ENCODE measurements around the gene HOXA6. TPM values are rescaled to one million over a fixed set of nuclear protein-coding genes. Genes with fewer than 3 reads are reported as not detected.

Gene HOXA6
- total RNA-seq = not detected in 2 replicates

DNA sequence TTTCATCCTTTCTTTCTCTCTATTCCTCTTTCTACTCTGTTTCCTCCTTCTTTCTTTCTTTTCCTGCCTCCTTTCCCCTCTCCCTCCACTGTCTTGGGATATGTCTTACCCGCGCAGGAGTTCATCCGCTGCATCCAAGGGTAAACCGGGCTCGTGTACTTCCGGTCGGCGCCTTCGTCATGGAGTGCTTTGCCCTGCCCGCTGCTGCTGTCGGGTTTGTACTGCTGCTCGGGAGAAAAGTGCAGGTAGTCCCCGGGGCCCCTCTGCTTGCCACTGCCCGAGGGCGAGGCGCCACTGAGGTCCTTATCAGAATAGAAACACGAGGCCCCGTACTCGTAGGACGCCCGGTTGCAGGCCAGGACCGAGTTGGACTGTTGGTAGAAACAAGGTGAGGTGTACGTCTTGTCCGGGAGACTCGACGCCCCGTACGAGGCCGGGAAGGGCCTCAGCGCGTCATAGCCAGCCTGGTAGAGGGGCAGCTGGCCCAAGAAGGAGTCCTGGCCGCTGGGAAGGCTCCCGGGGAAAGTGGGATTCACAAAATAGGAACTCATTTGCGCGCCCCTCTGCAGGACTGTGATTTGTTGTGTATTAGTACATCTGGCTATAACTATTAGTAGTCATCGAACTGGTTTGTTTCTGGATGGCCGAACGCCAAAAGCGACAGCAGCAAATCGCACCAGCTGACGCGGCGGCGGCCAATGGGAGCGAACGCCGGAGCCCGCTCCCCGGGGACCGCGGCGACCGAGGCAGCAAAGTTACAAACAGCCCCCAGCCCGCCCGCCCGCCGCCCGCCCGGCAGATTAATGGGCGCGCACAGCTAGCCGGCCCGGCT lies at the start of gene HOXA6:
TSS of gene HOXA6 (minus strand) at position 576 of the 832 bp plus-strand sequence. CDS start at position 551, 25 bp downstream.

GRCh38 chr7:27185013-27185853 lies 37.7 kb upstream of the HOXA6 start, which contains the start of gene HOXA11:
Gene HOXA11 (minus strand): TSS chr7:27185232. CDS start chr7:27185144, 88 bp downstream.

DNA sequence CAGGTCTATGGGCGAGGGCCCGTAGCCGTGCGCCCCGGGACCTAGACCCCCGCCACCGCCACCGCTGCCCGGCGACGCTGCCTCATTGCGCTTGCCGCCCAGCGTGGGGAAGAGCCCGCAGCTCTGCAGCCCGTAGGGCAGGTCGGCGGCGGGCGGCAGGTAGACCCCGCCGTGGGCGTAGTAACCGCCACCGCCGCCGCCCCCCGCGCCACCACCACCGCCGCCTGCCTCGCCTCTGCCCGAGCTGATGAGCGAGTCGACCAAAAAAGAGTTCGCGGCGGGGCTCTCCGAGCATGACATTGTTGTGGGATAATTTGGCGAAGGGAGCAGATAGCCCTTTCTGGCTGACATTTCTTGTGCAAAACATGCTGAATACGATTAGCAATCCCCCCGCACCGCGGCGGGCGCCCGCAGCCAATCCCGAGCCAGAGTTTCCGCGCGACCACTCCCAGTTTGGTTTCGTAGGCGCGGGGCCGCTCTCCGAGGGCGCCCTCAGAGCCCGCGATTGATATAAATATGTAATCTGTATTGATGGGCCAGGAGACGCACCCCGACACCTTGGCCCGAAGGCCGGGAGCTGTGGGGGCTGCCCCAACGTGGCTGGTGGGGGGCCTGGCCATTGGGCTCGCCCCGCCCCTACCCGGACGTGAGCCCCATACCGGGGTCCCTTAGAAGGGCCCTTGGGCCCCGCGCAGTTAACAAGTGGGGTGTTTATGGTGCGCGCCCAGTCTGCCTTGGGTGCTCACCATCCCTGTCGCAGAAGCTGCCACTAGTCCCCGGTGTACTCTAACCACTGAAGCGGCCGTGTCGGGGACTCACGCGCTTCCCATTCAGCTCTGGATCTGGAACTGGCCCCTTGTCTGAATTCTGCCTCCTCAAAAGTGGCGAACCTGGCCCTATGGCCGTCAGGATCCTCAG lies 26.6 kb upstream of the HOXA6 start, which contains the start of gene HOXA10:
TSS of gene HOXA10 (minus strand) at position 365 of the 918 bp plus-strand sequence. CDS start at position 351, 14 bp downstream.

GRCh38 chr7:27165089-27165995 lies 17.8 kb upstream of the HOXA6 start, which contains the start of gene HOXA9:
Gene HOXA9 (minus strand): TSS chr7:27165537. CDS start chr7:27165457, 80 bp downstream.

GRCh38 chr7:27156508-27156898 lies 8.9 kb upstream of the HOXA6 start, which contains the start of gene HOXA7:
Gene HOXA7 (minus strand): TSS chr7:27156675. CDS start chr7:27156545, 130 bp downstream.

DNA sequence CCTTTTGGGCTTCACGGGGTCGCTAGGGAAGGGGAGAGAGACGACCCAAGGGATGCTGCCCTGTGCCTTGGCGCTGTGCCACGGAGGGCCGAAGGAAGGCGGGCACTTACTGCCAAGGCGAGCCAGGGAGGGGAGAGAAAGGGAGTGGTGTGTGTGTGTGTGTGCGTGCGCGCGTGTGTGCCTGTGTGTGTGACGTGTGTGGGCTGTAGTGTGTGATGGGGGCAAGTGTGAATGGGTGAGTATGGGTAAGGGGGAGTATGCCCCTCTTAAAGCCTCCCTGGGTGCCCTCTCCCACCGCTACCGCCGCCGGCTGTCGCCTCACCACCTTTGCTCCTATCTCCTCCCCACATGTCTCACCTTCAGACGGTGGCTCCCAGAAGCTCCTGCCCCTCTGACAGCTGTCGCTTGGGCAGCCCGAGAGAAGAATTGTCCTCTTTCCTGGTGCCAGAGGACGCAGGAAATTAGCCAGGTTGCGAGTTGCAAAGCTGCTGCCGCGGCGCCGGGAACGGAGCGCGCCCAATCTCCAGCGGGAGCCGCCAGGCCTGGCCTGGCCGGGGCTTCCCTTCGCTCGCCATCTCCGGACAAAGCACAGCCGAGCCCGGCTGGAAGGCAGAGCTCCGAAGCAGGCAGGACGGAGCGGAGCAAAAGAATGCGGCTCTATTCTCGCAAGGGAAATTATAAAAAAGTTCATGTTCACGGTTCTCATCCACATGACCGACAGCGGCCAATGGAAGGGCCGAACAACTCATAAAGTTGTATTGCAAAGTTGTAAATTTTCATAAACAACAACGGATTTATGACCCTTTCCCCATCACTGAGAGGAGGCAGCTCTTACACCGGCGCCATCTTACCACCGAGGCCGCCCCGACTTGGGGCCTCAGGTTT lies 4.6 kb upstream of the HOXA6 start, which contains the start of gene HOXA3:
TSS of gene HOXA3 (minus strand) at position 653 of the 885 bp plus-strand sequence. CDS start 41,943 bp downstream, outside the sequence.

GRCh38 chr7:27143023-27143949 lies 4.3 kb downstream of the HOXA6 start, which contains the start of gene HOXA5:
Gene HOXA5 (minus strand): TSS chr7:27143681. CDS start chr7:27143607, 74 bp downstream.

GRCh38 chr7:27130540-27131389 lies 16.8 kb downstream of the HOXA6 start, which contains the start of gene HOXA4:
Gene HOXA4 (minus strand): TSS chr7:27130757. CDS start chr7:27130733, 24 bp downstream.

GRCh38 chr7:27102581-27103442 lies 44.8 kb downstream of the HOXA6 start, which contains the start of gene HOXA2:
Gene HOXA2 (minus strand): TSS chr7:27102683. CDS start chr7:27102500, 183 bp downstream.

GRCh38 chr7:27095897-27096767 lies 51.4 kb downstream of the HOXA6 start, which contains the start of gene HOXA1:
Gene HOXA1 (minus strand): TSS chr7:27096000. CDS start chr7:27095912, 88 bp downstream.

Other genes with a start within 250 kb of the HOXA6 start
- not detected in 2 replicates for gene HOXA1, start 51.8 kb downstream of the HOXA6 start, total RNA-seq
- not detected in 2 replicates for gene HOXA2, start 45.1 kb downstream of the HOXA6 start, total RNA-seq
- gene HOXA4, start 17.0 kb downstream of the HOXA6 start, total RNA-seq = not detected in 2 replicates
- not detected in 2 replicates for gene HOXA5, start 4.1 kb downstream of the HOXA6 start, total RNA-seq
- 0.10 TPM in 1 of 2 replicates, not detected in the other for gene HOXA3, start 4.8 kb upstream of the HOXA6 start, total RNA-seq
- gene HOXA7, start 8.9 kb upstream of the HOXA6 start, total RNA-seq = not detected in 2 replicates
- gene HOXA9, start 17.8 kb upstream of the HOXA6 start, total RNA-seq = not detected in 2 replicates
- not detected in 2 replicates for gene HOXA10, start 26.5 kb upstream of the HOXA6 start, total RNA-seq
- gene HOXA11, start 37.5 kb upstream of the HOXA6 start, total RNA-seq = not detected in 2 replicates
- gene HOXA13, start 52.3 kb upstream of the HOXA6 start, total RNA-seq = not detected in 2 replicates
- 0.50 TPM in 1 of 2 replicates, not detected in the other for gene EVX1, start 95.0 kb upstream of the HOXA6 start, total RNA-seq